ENCODE measurements around the gene KIR2DL4. TPM values are rescaled to one million over a fixed set of nuclear protein-coding genes. Genes with fewer than 3 reads are reported as not detected.
"Not testable (repeated sequence)": the region's sequence is repeated elsewhere in the genome, so short reads cannot be mapped to it uniquely, and the experiment has no call there.

Gene KIR2DL4
- total and polyA plus RNA-seq, 2 donors (not counting 3 experiments of a cell fraction or from before 2014, with no cell fraction given): not detected

DNA sequence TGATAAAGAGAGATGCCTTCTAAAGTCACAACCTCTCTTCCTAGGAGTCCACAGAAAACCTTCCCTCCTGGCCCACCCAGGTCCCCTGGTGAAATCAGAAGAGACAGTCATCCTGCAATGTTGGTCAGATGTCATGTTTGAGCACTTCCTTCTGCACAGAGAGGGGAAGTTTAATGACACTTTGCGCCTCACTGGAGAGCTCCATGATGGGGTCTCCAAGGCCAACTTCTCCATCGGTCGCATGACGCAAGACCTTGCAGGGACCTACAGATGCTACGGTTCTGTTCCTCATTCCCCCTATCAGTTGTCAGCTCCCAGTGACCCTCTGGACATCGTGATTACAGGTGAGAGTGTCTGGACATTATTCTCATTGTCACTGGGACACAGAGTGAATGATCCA, 15.3 kb upstream of the KIR2DL4 start:
- BruUV-seq (replicated peaks); H3K79me2 ChIP-seq (ENCODE audit: control insufficient read depth, insufficient read depth, low read length); H4K20me1 ChIP-seq (replicated peaks; ENCODE audit: control insufficient read depth, extremely low read depth, insufficient read depth, low read length); H3K9me3 ChIP-seq (replicated peaks; ENCODE audit: control insufficient read depth, insufficient read depth, low read length); H3K27ac ChIP-seq (ENCODE audit: insufficient read depth, low read depth, low read length); intact Hi-C loops (cut with micrococcal nuclease); H3K9me1 ChIP-seq (replicated peaks; ENCODE audit: control insufficient read depth, extremely low read depth, insufficient read depth, low read length); H2AFZ ChIP-seq (ENCODE audit: low read depth, low read length); H3K4me3 ChIP-seq (replicated peaks in 1 of 3; ENCODE audit: insufficient read depth in 1 of 3, low read depth in 1 of 3, low read length in 3 of 3); DNase-seq (ENCODE audit: low read depth, low spot score); POLR2A ChIA-PET; CTCF ChIA-PET; H3K4me1 ChIP-seq (ENCODE audit: control insufficient read depth, extremely low read depth, insufficient read depth, low read length); dilution Hi-C loops (cut with MboI; ENCODE audit: extremely low pct_ligation_motif_present, low sequenced_read_pairs); FAIRE-seq; H3K36me3 ChIP-seq (ENCODE audit: control insufficient read depth in 2 of 2, extremely low read depth in 1 of 2, insufficient read depth in 2 of 2, low read length in 2 of 2); H3K4me2 ChIP-seq (ENCODE audit: insufficient read depth, low read length); H3K9ac ChIP-seq (replicated peaks; ENCODE audit: extremely low read depth, insufficient read depth, low read length); H3K27me3 ChIP-seq (ENCODE audit: control insufficient read depth in 2 of 2, insufficient read depth in 2 of 2, low read length in 2 of 2): not testable (repeated sequence)

DNA sequence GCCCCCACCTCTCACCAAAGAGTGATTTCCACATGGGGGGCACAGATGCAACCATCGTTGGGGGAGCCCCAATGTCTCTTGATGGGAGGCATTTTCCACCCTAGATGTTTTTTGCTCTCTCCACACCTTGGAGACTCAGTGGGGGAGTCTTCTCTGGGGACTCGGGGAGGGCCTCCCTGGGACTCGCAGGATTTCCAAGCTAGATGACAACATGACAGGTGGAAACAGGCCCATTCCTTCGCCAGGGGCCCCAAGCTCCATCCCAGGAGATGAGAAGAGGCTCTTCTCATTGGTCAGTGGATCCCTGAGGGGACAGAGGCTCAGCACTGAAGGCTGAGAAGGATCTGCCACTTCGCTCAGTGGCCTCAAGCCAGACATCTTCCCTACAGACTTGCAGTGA, 12.7 kb upstream of the KIR2DL4 start:
- H3K9me1 ChIP-seq (replicated peaks; ENCODE audit: control insufficient read depth, extremely low read depth, insufficient read depth, low read length): no peaks in the 10 kb centered on the region
- DNase-seq (ENCODE audit: low read depth, low spot score) (no peak), FAIRE-seq (no peak)
- no peaks in the 10 kb centered on the region for H3K9me3 ChIP-seq (replicated peaks; ENCODE audit: control insufficient read depth, insufficient read depth, low read length)
- H3K4me2 ChIP-seq (ENCODE audit: insufficient read depth, low read length): no peak overlapping the region
- no peak overlapping the region for H2AFZ ChIP-seq (ENCODE audit: low read depth, low read length)
- BruUV-seq (replicated peaks): no TSS peak
- H3K4me3 ChIP-seq (replicated peaks in 1 of 3; ENCODE audit: insufficient read depth in 1 of 3, low read depth in 1 of 3, low read length in 3 of 3): no peak overlapping the region
- POLR2A ChIA-PET: no interaction called here
- H3K9ac ChIP-seq (replicated peaks; ENCODE audit: extremely low read depth, insufficient read depth, low read length): no peak overlapping the region
- intact Hi-C loops (cut with micrococcal nuclease): no loop called here
- no peaks in the 10 kb centered on the region for H3K36me3 ChIP-seq (ENCODE audit: control insufficient read depth in 2 of 2, extremely low read depth in 1 of 2, insufficient read depth in 2 of 2, low read length in 2 of 2)
- dilution Hi-C loops (cut with MboI; ENCODE audit: extremely low pct_ligation_motif_present, low sequenced_read_pairs): no loop called here
- H3K27me3 ChIP-seq (ENCODE audit: control insufficient read depth in 2 of 2, insufficient read depth in 2 of 2, low read length in 2 of 2): no peaks in the 10 kb centered on the region
- H3K79me2 ChIP-seq (ENCODE audit: control insufficient read depth, insufficient read depth, low read length): no peaks in the 10 kb centered on the region
- H3K4me1 ChIP-seq (ENCODE audit: control insufficient read depth, extremely low read depth, insufficient read depth, low read length): no peaks in the 10 kb centered on the region
- CTCF ChIA-PET: no interaction called here
- H4K20me1 ChIP-seq (replicated peaks; ENCODE audit: control insufficient read depth, extremely low read depth, insufficient read depth, low read length): no peaks in the 10 kb centered on the region
- TF ChIP-seq MYC (IDR thresholded peaks at IDR 0.05; ENCODE audit: low read depth, low read length): no peak
- no peak for TF ChIP-seq POLR2AphosphoS5 (IDR thresholded peaks at IDR 0.05; ENCODE audit: insufficient read depth, low read depth, low read length)
- TF ChIP-seq EZH2 (IDR thresholded peaks at IDR 0.05; ENCODE audit: borderline replicate concordance, low read depth, low read length, severe bottlenecking): no peak
- TF ChIP-seq GATA2 (IDR thresholded peaks at IDR 0.05; ENCODE audit: insufficient read depth, insufficient read length, low read depth, low read length): no peak
- no peak for TF ChIP-seq JUN (IDR thresholded peaks at IDR 0.05; ENCODE audit: borderline replicate concordance, insufficient read depth, insufficient read length, low read depth)
- TF ChIP-seq FOS (IDR thresholded peaks at IDR 0.05; ENCODE audit: borderline replicate concordance, insufficient read depth, low read length): no peak
- no peak overlapping the region for H3K27ac ChIP-seq (ENCODE audit: insufficient read depth, low read depth, low read length)

Data from endothelial cell of umbilical vein (primary cell).